HepG2 (cell line): ENCODE results near the gene PALM. TPM values are rescaled to one million over a fixed set of nuclear protein-coding genes. Genes with fewer than 3 reads are reported as not detected.

ENCODE experiments used
- FOXK1 ChIP-seq: sonication (generic); formaldehyde crosslinking; IDR thresholded peaks from 2 replicates; pipeline ENCODE4 v1.4.0; 2020; ENCODE audit warnings: low read depth, missing genetic modification reagents, borderline replicate concordance
- HOXA3 ChIP-seq: sonication (generic); formaldehyde crosslinking; IDR thresholded peaks from 2 replicates; pipeline ENCODE4 v1.5.0; 2020; ENCODE audit warnings: missing genetic modification reagents
- ISX ChIP-seq: sonication (generic); formaldehyde crosslinking; conservative IDR thresholded peaks from 2 replicates; pipeline ENCODE4 v1.5.0; 2020; ENCODE audit warnings: missing genetic modification reagents
- KLF12 ChIP-seq: sonication (generic); formaldehyde crosslinking; IDR thresholded peaks from 2 replicates; pipeline ENCODE4 v1.4.0; 2020; ENCODE audit warnings: missing genetic modification reagents, borderline replicate concordance
- NCOA5 ChIP-seq: sonication (generic); formaldehyde crosslinking; IDR thresholded peaks from 2 replicates; pipeline ENCODE4 v1.4.0; 2020; ENCODE audit warnings: missing genetic modification reagents
- NR2F2 ChIP-seq: IDR thresholded peaks from 2 replicates; pipeline ENCODE4 v1.6.1; 2012; ENCODE audit warnings: low read depth, inconsistent platforms, borderline replicate concordance
- PLRG1 ChIP-seq: fragments of 450-650 bp; conservative IDR thresholded peaks from 2 replicates; pipeline ENCODE4 v1.6.1; 2016
- SALL2 ChIP-seq: sonication (generic); formaldehyde crosslinking; IDR thresholded peaks from 2 replicates; pipeline ENCODE4 v1.8.1; 2023; ENCODE audit warnings: mild to moderate bottlenecking, missing genetic modification reagents, inconsistent platforms
- TAF1 ChIP-seq: sonication (generic); formaldehyde crosslinking; IDR thresholded peaks from 2 replicates; pipeline ENCODE4 v1.4.0; 2020; ENCODE audit warnings: missing genetic modification reagents
- TBL1XR1 ChIP-seq: fragments of 150-350 bp; IDR thresholded peaks from 2 replicates; pipeline ENCODE4 v1.6.1; 2014; ENCODE audit warnings: borderline replicate concordance, low read length; ENCODE audit not compliant: partially characterized antibody
- THAP11 ChIP-seq: IDR thresholded peaks from 2 replicates; pipeline ENCODE4 v1.6.1; 2016; ENCODE audit warnings: missing biosample characterization, missing genetic modification reagents
- TSC22D2 ChIP-seq: sonication (generic); formaldehyde crosslinking; IDR thresholded peaks from 2 replicates; pipeline ENCODE4 v1.5.1; 2020; ENCODE audit warnings: missing genetic modification reagents, mild to moderate bottlenecking, borderline replicate concordance
- ZBTB7A ChIP-seq: sonication (generic); formaldehyde crosslinking; IDR thresholded peaks from 2 replicates; pipeline ENCODE4 v1.8.0; 2022; ENCODE audit warnings: mild to moderate bottlenecking, missing genetic modification reagents
- ZBTB8A ChIP-seq: sonication (generic); formaldehyde crosslinking; IDR thresholded peaks from 2 replicates; pipeline ENCODE4 v1.4.0; 2020; ENCODE audit warnings: mild to moderate bottlenecking, low read depth, missing genetic modification reagents, borderline replicate concordance
- ZFP36 ChIP-seq: fragments of 150-350 bp; IDR thresholded peaks from 2 replicates; pipeline ENCODE4 v1.6.1; 2018; ENCODE audit warnings: borderline replicate concordance, low read length, low read depth; ENCODE audit not compliant: partially characterized antibody
- ZIK1 ChIP-seq: sonication (generic); formaldehyde crosslinking; IDR thresholded peaks from 2 replicates; pipeline ENCODE4 v1.5.0; 2020; ENCODE audit warnings: mild to moderate bottlenecking, low read depth, missing genetic modification reagents, borderline replicate concordance
- ZMYM2 ChIP-seq: sonication (generic); formaldehyde crosslinking; IDR thresholded peaks from 2 replicates; pipeline ENCODE4 v1.8.0; 2022; ENCODE audit warnings: mild to moderate bottlenecking, missing genetic modification reagents
- ZNF24 ChIP-seq: fragments of 450-650 bp; IDR thresholded peaks from 2 replicates; pipeline ENCODE4 v1.6.1; 2017; ENCODE audit warnings: antibody characterized with exemption, mild to moderate bottlenecking
- ZNF30 ChIP-seq: sonication (generic); formaldehyde crosslinking; IDR thresholded peaks from 2 replicates; pipeline ENCODE4 v1.5.0; 2020; ENCODE audit warnings: mild to moderate bottlenecking, missing genetic modification reagents
- ZNF496 ChIP-seq: sonication (generic); formaldehyde crosslinking; IDR thresholded peaks from 2 replicates; pipeline ENCODE4 v1.8.1; 2023; ENCODE audit warnings: mild to moderate bottlenecking, moderate library complexity, missing genetic modification reagents; ENCODE audit not compliant: insufficient replicate concordance
- ZNF510 ChIP-seq: sonication (generic); formaldehyde crosslinking; IDR thresholded peaks from 2 replicates; pipeline ENCODE4 v1.4.0; 2020; ENCODE audit warnings: low read depth, mild to moderate bottlenecking, missing genetic modification reagents
- ZNF557 ChIP-seq: sonication (generic); formaldehyde crosslinking; IDR thresholded peaks from 2 replicates; pipeline ENCODE4 v1.4.0; 2020; ENCODE audit warnings: missing genetic modification reagents
- ZNF746 ChIP-seq: sonication (generic); formaldehyde crosslinking; IDR thresholded peaks from 2 replicates; pipeline ENCODE4 v1.8.0; 2022; ENCODE audit warnings: mild to moderate bottlenecking, missing genetic modification reagents
- ZSCAN21 ChIP-seq: sonication (generic); formaldehyde crosslinking; IDR thresholded peaks from 2 replicates; pipeline ENCODE4 v1.8.0; 2022; ENCODE audit warnings: mild to moderate bottlenecking, missing genetic modification reagents, moderate library complexity, borderline replicate concordance
- polyA plus RNA-seq, 8 experiments: library from polyadenylated mRNA; depleted of rRNA in 3 of 8; stranded (reverse) in 7 of 8; unstranded in 1 of 8; fragments of >200 nt; fragmentation: Illumina TruSeq in 4 of 8; extraction: Trizol in 4 of 8; gene quantifications; 2 replicates each; pipeline versions ENCODE4 v1.2.1 to v1.2.3, GENCODE V29; 2011 to 2016; ENCODE audit warnings: low read depth in 4 of 8, missing spikeins in 1 of 8, mixed read lengths in 1 of 8; ENCODE audit not compliant: insufficient read depth in 1 of 8
- total RNA-seq, 5 experiments: library from RNA; depleted of rRNA; stranded (reverse); fragments of >200 nt; fragmentation: Illumina TruSeq; extraction: Trizol; gene quantifications; 2 replicates each; pipeline ENCODE4 v1.2.3, GENCODE V29; 2016; ENCODE audit warnings: low read depth in 1 of 5
- TF ChIP-seq, protein P1 (sequence below): sonication (generic); formaldehyde crosslinking; IDR thresholded peaks from 2 replicates; pipeline ENCODE4 v1.5.1; 2020; ENCODE audit warnings: missing genetic modification reagents, mild to moderate bottlenecking, borderline replicate concordance
- TF ChIP-seq, protein P2 (sequence below): sonication (generic); formaldehyde crosslinking; IDR thresholded peaks from 2 replicates; pipeline ENCODE4 v1.5.1; 2020; ENCODE audit warnings: mild to moderate bottlenecking, missing genetic modification reagents, moderate library complexity
- TF ChIP-seq, protein P3 (sequence below): sonication (generic); formaldehyde crosslinking; IDR thresholded peaks from 2 replicates; pipeline ENCODE4 v1.4.0; 2020; ENCODE audit warnings: mild to moderate bottlenecking, missing genetic modification reagents
- TF ChIP-seq, protein P4 (sequence below): sonication (generic); formaldehyde crosslinking; conservative IDR thresholded peaks from 2 replicates; pipeline ENCODE4 v1.4.0; 2020; ENCODE audit warnings: missing genetic modification reagents

The PALM gene
- total and polyA plus RNA-seq, 2 of the 13 experiments (the other 11 are each of a cell fraction or from before 2014, with no cell fraction given), result 4.0 to 9.7 TPM

DNA sequence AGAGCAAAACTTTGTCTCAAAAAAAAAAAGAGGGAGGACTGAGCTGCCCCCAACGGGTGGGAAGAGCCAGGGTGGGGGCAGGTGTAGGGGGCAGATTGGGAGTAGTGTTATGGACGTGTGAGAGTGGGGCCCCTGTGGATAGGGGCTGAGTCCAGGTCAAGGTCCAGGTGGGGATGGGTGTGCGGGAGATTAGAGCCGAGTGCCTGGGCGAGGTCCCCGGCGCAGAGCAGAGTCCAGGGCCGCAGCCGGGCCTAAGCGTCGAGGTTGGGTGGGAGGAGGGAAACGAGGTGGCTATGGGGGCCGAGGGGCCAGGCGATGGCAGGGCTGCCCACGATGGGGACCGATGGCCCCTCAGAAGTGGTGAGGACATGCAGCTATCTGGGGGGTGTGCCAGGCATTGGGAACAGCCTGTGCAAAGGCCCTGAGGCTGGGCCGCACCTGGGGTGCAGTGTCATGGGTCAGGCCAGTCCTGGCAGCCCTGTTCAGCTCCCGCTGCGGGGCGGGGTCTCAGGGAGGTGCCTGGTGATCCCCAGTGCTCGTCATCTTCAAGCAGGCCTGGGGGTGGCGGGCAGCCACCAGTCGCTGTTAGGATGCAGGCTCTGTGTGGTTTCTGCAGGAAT is 29.9 kb downstream of the PALM start (continued):
- TF ChIP-seq SALL2 (CRISPR knock-in tag), result no peak
- TF ChIP-seq ZNF496 (CRISPR knock-in tag), result no peak
- TF ChIP-seq ZNF30 (CRISPR knock-in tag), result no peak
- no peak for TF ChIP-seq TSC22D2 (CRISPR knock-in tag)
- no peak for TF ChIP-seq ZNF24
- TF ChIP-seq ISX (CRISPR knock-in tag), result no peak
- TF ChIP-seq ZFP36, result no peak
- TF ChIP-seq THAP11 (CRISPR knock-in tag), result peak; percentile 78
- TF ChIP-seq NR2F2, result peak; percentile 82
- TF ChIP-seq, protein P1, sequence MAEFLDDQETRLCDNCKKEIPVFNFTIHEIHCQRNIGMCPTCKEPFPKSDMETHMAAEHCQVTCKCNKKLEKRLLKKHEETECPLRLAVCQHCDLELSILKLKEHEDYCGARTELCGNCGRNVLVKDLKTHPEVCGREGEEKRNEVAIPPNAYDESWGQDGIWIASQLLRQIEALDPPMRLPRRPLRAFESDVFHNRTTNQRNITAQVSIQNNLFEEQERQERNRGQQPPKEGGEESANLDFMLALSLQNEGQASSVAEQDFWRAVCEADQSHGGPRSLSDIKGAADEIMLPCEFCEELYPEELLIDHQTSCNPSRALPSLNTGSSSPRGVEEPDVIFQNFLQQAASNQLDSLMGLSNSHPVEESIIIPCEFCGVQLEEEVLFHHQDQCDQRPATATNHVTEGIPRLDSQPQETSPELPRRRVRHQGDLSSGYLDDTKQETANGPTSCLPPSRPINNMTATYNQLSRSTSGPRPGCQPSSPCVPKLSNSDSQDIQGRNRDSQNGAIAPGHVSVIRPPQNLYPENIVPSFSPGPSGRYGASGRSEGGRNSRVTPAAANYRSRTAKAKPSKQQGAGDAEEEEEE (CRISPR knock-in tag), result no peak
- TF ChIP-seq ZMYM2 (CRISPR knock-in tag), result peak; percentile 97
- TF ChIP-seq KLF12 (CRISPR knock-in tag), result peak; percentile 89; the same call in 1 of the 2 replicates
- TF ChIP-seq ZBTB8A (CRISPR knock-in tag), result no peak
- peak; percentile 76; the same call in 1 of the 2 replicates for TF ChIP-seq FOXK1
- TF ChIP-seq, protein P2, sequence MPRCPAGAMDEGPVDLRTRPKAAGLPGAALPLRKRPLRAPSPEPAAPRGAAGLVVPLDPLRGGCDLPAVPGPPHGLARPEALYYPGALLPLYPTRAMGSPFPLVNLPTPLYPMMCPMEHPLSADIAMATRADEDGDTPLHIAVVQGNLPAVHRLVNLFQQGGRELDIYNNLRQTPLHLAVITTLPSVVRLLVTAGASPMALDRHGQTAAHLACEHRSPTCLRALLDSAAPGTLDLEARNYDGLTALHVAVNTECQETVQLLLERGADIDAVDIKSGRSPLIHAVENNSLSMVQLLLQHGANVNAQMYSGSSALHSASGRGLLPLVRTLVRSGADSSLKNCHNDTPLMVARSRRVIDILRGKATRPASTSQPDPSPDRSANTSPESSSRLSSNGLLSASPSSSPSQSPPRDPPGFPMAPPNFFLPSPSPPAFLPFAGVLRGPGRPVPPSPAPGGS (CRISPR knock-in tag), result no peak
- TF ChIP-seq ZNF510 (CRISPR knock-in tag), result 0 out of 2 replicates have a peak, but pooled peaks have one; percentile 69
- peak; percentile 96 for TF ChIP-seq HOXA3 (CRISPR knock-in tag)
- peak; percentile 96 for TF ChIP-seq ZBTB7A (CRISPR knock-in tag)
- TF ChIP-seq TBL1XR1, result peak; percentile 64
- TF ChIP-seq TAF1 (CRISPR knock-in tag), result peak; percentile 32
- TF ChIP-seq ZIK1 (CRISPR knock-in tag), result no peak
- TF ChIP-seq, protein P3, sequence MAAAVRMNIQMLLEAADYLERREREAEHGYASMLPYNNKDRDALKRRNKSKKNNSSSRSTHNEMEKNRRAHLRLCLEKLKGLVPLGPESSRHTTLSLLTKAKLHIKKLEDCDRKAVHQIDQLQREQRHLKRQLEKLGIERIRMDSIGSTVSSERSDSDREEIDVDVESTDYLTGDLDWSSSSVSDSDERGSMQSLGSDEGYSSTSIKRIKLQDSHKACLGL (CRISPR knock-in tag), result no peak
- TF ChIP-seq ZNF557, result no peak
- no peak for TF ChIP-seq PLRG1
- TF ChIP-seq, protein P4, sequence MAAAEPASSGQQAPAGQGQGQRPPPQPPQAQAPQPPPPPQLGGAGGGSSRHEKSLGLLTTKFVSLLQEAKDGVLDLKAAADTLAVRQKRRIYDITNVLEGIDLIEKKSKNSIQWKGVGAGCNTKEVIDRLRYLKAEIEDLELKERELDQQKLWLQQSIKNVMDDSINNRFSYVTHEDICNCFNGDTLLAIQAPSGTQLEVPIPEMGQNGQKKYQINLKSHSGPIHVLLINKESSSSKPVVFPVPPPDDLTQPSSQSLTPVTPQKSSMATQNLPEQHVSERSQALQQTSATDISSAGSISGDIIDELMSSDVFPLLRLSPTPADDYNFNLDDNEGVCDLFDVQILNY, result 0 out of 2 replicates have a peak, but pooled peaks have one; percentile 21
- TF ChIP-seq NCOA5 (CRISPR knock-in tag), result no peak
- peak; percentile 99 for TF ChIP-seq ZNF746
- TF ChIP-seq ZSCAN21 (CRISPR knock-in tag), result peak; percentile 85
